Measurements from ENCODE around the gene LSM2.
A peak's percentile ranks its signal among the peaks of the same experiment; 100 is the strongest.
"Not testable (repeated sequence)": the region's sequence is repeated elsewhere in the genome, so short reads cannot be mapped to it uniquely, and the experiment has no call there.

The LSM2 gene

GRCh38 chr6:31827286-31828079 lies 20.7 kb upstream of the LSM2 start, which contains the start of gene HSPA1B:
Gene HSPA1B (plus strand): TSS chr6:31827738. CDS start chr6:31827951, 213 bp downstream.
- peak; percentile 99 for DNase-seq

- DNase-seq = peak in 1 of 2 experiments; percentile 77
Observed at GRCh38 chr6:31826793-31827285, 20.1 kb upstream of the LSM2 start.

GRCh38 chr6:31825553-31825952 lies 18.8 kb upstream of the LSM2 start:
- DNase-seq = no peak

- not testable (repeated sequence) for DNase-seq
Observed at GRCh38 chr6:31823592-31824196, 16.9 kb upstream of the LSM2 start.

- DNase-seq = peak in 1 of 2 experiments; percentile 65
Observed at GRCh38 chr6:31822036-31822821, 15.5 kb upstream of the LSM2 start.

GRCh38 chr6:31821301-31822035 lies 14.7 kb upstream of the LSM2 start:
- DNase-seq = peak; percentile 35 to 79

GRCh38 chr6:31820399-31820798 lies 13.6 kb upstream of the LSM2 start:
- DNase-seq = not testable (repeated sequence)

- DNase-seq = peak in 1 of 2 experiments; percentile 17
Observed at GRCh38 chr6:31819871-31820299, 13.1 kb upstream of the LSM2 start.

GRCh38 chr6:31817929-31818511 lies 11.3 kb upstream of the LSM2 start:
- DNase-seq = not testable (repeated sequence)

GRCh38 chr6:31817133-31817928 lies 10.6 kb upstream of the LSM2 start:
- DNase-seq = not testable (repeated sequence)

- peak; percentile 97 to 98 for DNase-seq
Observed at GRCh38 chr6:31815025-31815838, 8.5 kb upstream of the LSM2 start, which contains the start of the genes HSPA1A and HSPA1L. Gene HSPA1A (plus strand): TSS chr6:31815543. CDS start chr6:31815757, 214 bp downstream. Gene HSPA1L (minus strand): TSS chr6:31815283. CDS start chr6:31811972, 3,311 bp downstream.

GRCh38 chr6:31814677-31815024 lies 7.9 kb upstream of the LSM2 start:
- DNase-seq = peak; percentile 96 to 97

GRCh38 chr6:31813465-31813849 lies 6.7 kb upstream of the LSM2 start:
- DNase-seq = no peak

GRCh38 chr6:31811645-31812044 lies 4.9 kb upstream of the LSM2 start:
- no peak for DNase-seq

GRCh38 chr6:31808599-31808998 lies 1.8 kb upstream of the LSM2 start:
- DNase-seq = not testable (repeated sequence)

- no peak for DNase-seq
Observed at GRCh38 chr6:31805939-31806469, 762 bp downstream of the LSM2 start.

GRCh38 chr6:31801031-31801927 lies 5.5 kb downstream of the LSM2 start:
- DNase-seq = not testable (repeated sequence)

- DNase-seq = no peak
Observed at GRCh38 chr6:31799781-31800180, 7.0 kb downstream of the LSM2 start.

- DNase-seq = no peak
Observed at GRCh38 chr6:31797588-31797987, 9.2 kb downstream of the LSM2 start.
